ENCODE data around the gene DIP2C.

- TF ChIP-seq CTCF (IDR thresholded peaks at IDR 0.05) (no peak), POLR2A (IDR thresholded peaks at IDR 0.05) (no peak), POLR2AphosphoS5 (IDR thresholded peaks at IDR 0.05; ENCODE audit: insufficient read depth in 1 of 2, low read depth in 1 of 2) (no peak)
These were observed 296.2 kb downstream of the DIP2C start for GRCh38 chr10:393106-393745.
